K562 (cell line): ENCODE measurements around the gene OAT.

Source experiments
- BRD4 ChIP-seq: fragments of 200-600 bp; sonication (generic); IDR thresholded peaks from 2 replicates; pipeline ENCODE4 v1.6.1; 2017; ENCODE audit warnings: inconsistent platforms
- CTCF ChIP-seq, 3 experiments: IDR thresholded peaks in 2 of 3; conservative IDR thresholded peaks in 1 of 3; 2 replicates each; pipeline ENCODE4 v1.5.1; 2011 to 2012; ENCODE audit warnings: low read length in 3 of 3, mild to moderate bottlenecking in 3 of 3, control low read depth in 2 of 3, improper control_type of control experiment in 1 of 3, inconsistent platforms in 1 of 3, low read depth in 1 of 3, mixed read lengths in 1 of 3, moderate library complexity in 1 of 3; ENCODE audit not compliant: insufficient read depth in 2 of 3
- MAFK ChIP-seq: IDR thresholded peaks from 2 replicates; pipeline ENCODE4 v1.6.1; 2011; ENCODE audit warnings: low read length, improper control_type of control experiment
- SRF ChIP-seq, 2 experiments: fragments of 250-450, 450-650 bp in 1 of 2; sonication (Bioruptor Pico) in 1 of 2; sonication (generic) in 1 of 2; formaldehyde crosslinking; IDR thresholded peaks; 2 replicates each; pipeline versions ENCODE4 v1.5.0 to v1.5.1; 2020 to 2022; ENCODE audit warnings: mild to moderate bottlenecking in 1 of 2, missing genetic modification reagents in 1 of 2
- U2AF2 ChIP-seq: fragments of 200-400 bp; formaldehyde crosslinking; optimal IDR thresholded peaks from 2 replicates; pipeline ENCODE3; 2017; ENCODE audit warnings: low read depth, mild to moderate bottlenecking, low read length
- ZBTB26 ChIP-seq: fragments of 450-650 bp; formaldehyde crosslinking; IDR thresholded peaks from 2 replicates; pipeline ENCODE4 v1.4.0; 2022; ENCODE audit warnings: missing genetic modification characterization
- ZNF561 ChIP-seq: fragments of 450-650 bp; formaldehyde crosslinking; conservative IDR thresholded peaks from 2 replicates; pipeline ENCODE4 v1.4.0; 2020; ENCODE audit warnings: mild to moderate bottlenecking, moderate library complexity

- TF ChIP-seq ZNF561 (CRISPR knock-in tag) = no peak
- no peak for TF ChIP-seq CTCF (IDR thresholded peaks at IDR 0.05 in 2 of 3, conservative IDR thresholded peaks at IDR 0.05 in 1 of 3; ENCODE audit: insufficient read depth in 2 of 3, low read depth in 1 of 3, low read length in 3 of 3)
- TF ChIP-seq SRF (CRISPR knock-in tag; IDR thresholded peaks at IDR 0.05) = no peak
- no peak for TF ChIP-seq BRD4
- TF ChIP-seq ZBTB26 (CRISPR knock-in tag) = no peak
- TF ChIP-seq U2AF2 = no peak
- no peak for TF ChIP-seq MAFK
These were observed 45.8 kb downstream of the OAT start for GRCh38 chr10:124372899-124373298.
